COLO829 (cell line): ENCODE measurements around the gene TMEM101.
"Not testable (repeated sequence)": the region's sequence is repeated elsewhere in the genome, so short reads cannot be mapped to it uniquely, and the experiment has no call there.

ENCODE experiments used
- DNase-seq: peaks from one replicate; pipeline ENCODE4 v3.0.0; 2012; ENCODE audit warnings: low spot score

TMEM101 gene

DNA sequence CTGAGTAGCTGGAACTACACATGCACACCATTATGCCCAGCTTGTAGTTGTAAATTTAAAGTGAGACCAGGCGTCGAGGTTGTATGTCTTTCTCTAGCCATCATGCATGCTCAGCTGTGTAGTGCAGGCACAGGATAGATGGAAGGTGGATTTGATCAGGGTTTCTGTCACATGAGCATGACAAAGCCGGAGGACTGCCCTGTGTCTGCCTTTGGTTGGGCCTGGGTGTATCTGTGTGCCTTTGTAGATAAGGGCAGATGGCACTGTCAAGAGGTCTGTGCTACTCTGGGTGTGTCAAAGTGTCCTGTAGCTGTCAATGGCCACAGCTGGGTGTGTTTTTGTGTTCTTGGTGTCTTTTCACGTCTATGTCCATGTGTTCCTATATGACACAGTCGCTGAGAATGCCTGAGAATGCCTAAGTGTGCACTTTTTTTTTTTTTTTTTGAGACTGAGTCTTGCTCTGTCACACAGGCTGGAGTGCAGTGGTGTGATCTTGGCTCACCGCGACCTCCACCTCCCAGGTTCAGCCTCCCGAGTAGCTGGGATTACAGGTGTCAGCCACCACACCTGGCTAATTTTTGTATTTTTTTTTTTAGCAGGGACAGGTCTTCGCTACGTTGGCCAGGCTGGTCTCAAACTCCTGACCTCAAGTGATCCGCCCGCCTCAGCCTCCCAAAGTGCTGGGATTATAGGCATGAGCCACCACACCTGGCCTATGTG is 14.5 kb downstream of the TMEM101 start:
- DNase-seq: no peak

- no peak for DNase-seq
Observed at GRCh38 chr17:43999024-43999423, 15.7 kb downstream of the TMEM101 start.

- no peak for DNase-seq
Observed at GRCh38 chr17:43998552-43998951, 16.2 kb downstream of the TMEM101 start.

DNA sequence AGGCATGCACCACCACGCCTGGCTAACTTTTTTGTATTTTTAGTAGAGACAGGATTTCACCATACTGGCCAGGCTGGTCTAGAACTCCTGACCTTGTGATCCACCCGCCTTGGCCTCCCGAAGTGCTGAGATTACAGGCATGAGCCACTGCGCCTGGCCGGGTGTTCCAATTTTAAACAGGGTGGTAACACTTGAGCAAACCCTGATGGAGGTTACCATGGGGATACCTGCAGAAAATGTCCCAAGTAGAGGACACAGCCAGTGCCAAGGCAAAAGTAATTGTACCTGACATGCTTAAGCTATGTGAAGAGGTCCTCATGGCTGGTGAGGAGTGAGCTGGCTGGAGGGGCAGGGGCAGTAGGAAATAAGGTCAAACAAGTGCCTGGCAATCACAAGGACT is 17.6 kb downstream of the TMEM101 start:
- DNase-seq: not testable (repeated sequence)

- no peak for DNase-seq
Observed at GRCh38 chr17:43995150-43995471, 19.7 kb downstream of the TMEM101 start.

- peak; percentile 71 for DNase-seq
Observed at GRCh38 chr17:43994272-43995149, 20.3 kb downstream of the TMEM101 start.

DNA sequence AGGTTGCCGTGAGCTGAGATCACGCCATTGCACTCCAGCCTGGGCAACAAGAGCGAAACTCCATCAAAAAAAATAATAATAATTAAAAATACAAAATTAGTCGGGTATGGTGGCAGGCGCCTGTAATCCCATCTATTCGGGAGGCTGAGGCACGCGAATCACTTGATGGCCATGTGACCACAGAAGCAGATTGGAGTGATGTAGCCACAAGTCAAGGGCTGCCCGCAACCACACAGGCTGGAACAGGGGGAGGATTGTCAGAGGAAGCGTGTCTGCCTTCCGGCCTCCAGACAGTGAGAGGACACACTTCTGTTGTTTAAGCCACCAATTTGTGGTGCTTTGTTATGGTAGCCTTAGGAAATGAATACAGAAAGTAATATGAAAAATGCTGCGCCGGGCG is 22.1 kb downstream of the TMEM101 start:
- no peak for DNase-seq

DNA sequence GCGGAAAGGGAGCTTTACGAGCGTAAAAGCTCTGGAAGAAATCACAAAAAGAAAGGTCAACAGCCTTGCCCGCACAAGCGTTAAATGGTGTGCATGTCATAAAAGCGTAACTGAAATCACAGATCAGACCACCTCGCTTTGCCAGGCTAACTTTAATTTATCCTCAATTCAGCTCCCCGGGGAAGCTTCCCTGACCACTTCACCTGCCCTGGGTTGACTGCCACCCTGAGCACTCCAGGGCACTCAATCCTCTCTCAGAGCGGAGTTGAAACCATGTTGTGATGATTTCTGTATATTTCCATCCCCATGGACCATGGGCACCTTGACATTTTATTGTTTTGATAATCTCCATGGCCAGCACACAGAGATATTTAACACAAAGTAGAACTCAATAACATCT is 26.5 kb downstream of the TMEM101 start:
- no peak for DNase-seq

- DNase-seq: no peak
Observed at GRCh38 chr17:43987131-43988021, 27.4 kb downstream of the TMEM101 start.

GRCh38 chr17:43986225-43986981 is 28.4 kb downstream of the TMEM101 start:
- no peak for DNase-seq

- DNase-seq: no peak
Observed at GRCh38 chr17:43984521-43984920, 30.2 kb downstream of the TMEM101 start.

DNA sequence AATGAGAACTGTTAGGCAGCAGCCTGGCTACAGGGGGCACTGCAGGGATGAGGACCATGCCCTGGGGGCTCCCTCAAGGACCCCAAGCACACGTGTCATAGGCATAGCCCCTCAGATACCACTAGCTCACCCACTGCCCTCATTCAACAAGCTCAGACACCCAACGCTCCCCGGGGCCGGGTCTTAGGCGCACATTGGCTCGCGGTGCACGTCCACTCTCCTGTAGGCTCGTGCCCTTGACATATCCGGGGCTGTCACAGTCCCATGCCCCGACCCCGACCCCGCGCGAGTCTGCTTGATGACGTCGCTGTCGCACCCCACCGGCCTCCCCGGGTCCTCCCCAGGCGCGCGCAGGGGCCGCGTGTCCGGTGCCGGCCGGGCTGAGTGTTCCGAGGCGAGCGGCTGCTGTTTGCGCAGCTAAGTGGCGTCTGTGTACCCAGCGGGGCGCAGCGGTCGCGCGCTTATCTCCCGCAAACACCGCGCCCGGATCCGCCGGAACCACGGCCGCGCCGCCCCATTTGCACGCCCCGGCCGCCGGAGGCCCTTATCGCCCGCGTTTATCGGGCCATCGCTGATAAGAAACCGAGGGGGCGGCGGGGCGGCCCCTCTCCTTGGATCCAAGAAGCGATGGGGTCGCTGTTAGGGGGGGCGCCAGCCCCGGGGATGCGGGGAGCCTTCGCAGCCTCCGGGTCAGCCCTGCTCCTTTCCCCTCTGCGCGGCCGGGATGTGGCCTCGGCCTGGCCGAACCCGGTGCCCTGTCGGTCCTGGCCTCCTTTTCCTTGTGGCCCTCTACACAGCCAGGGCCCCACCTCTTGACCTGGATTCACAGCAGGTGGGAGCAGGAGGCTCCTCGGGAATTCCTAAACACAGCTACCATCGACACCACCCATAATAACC is 31.0 kb downstream of the TMEM101 start:
- DNase-seq: no peak

DNA sequence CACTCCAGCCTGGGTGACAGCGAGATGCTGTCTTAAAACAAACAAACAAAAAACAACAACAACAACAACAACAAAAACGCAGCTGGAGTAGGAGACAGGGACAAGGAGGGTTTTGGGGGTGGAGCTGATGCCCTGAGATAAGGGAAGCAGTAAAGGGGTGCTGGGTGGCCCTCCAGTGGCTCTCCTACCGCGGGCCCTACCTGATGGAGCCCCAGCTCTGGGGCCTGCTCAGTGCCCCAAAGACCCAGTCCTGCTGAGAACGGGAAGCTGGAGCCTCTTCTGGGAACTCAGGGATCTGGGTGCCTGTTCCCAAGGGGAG is 31.6 kb downstream of the TMEM101 start:
- DNase-seq: no peak

DNA sequence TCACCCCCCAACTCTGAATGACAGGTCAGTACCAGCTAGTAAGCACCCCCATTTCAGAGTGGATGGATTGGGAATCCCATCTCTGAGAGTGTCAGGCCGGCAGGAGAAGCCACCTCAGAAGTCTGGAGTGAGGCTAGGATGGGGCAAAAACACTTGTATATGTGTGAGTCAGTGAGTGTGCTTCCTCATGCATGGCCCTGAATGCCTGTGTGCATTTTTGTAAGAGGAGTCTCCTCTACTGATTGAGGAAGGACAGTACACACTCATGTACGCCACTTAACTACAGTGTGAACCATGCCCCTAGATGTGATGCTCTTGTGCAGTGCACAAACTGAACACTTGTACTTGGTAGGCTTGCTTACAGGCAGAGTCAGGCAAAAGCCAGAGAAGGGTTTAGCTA is 32.6 kb downstream of the TMEM101 start:
- DNase-seq: no peak

GRCh38 chr17:43979671-43980070 is 35.1 kb downstream of the TMEM101 start:
- DNase-seq: no peak

- DNase-seq: no peak
Observed at GRCh38 chr17:43979011-43979410, 35.8 kb downstream of the TMEM101 start.

GRCh38 chr17:43978078-43978477 is 36.7 kb downstream of the TMEM101 start:
- DNase-seq: no peak

DNA sequence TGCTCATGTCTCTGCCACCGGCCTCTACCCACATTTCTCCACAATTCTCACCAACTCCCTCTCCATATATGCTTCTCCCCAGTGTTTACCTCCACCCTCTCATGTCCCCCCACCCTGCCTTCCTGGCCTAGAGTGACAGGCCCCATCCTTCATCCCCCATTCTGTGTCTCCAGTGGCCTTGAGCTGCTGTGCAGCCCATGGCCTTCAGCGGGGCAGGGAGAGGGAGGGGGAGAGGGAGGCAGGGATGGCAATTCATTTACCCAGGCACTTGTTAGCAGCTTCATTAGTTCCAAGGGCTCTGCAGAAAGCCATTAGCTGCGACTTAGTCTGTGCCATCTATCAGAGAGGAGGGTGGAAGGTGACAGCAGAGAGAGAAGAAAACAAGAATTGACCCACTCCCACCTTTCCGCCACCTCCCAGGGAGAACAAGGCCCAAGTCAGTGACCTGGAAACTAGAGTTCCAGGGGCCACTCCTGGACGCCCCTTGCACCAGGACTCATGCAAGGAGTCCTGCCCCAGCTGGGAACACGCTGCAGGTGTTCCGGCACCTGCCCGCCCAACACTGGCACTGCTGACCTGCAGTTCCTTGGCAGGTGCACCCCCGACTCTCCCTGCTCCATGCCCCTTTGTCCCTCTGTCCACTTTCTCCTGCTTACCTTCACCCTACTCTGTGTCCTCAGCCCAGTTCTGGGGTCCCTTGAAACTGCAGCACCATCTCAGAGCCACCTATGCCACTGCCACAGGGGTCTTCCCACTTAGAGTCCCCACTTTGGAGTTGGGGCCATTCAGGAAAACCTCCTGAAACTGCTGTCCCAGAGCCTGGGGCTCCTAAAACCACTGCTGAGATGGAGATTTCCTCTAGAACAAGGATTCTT is 37.6 kb downstream of the TMEM101 start:
- DNase-seq: no peak

GRCh38 chr17:43975898-43976297 is 38.9 kb downstream of the TMEM101 start:
- DNase-seq: no peak
